GM12892 (cell line): ENCODE data around the gene RPL31.

ENCODE experiments used
- POLR2AphosphoS5 ChIP-seq: IDR thresholded peaks from 2 replicates; pipeline ENCODE4 v1.6.1; 2011; ENCODE audit warnings: low read depth, low read length, control low read depth
- TAF1 ChIP-seq: IDR thresholded peaks from 2 replicates; pipeline ENCODE4 v1.6.1; 2011; ENCODE audit warnings: low read depth, mild to moderate bottlenecking, control low read depth, low read length, borderline replicate concordance

- no peak for TF ChIP-seq TAF1
- TF ChIP-seq POLR2AphosphoS5 = no peak
Observed at GRCh38 chr2:100986157-100986556, 15.9 kb upstream of the RPL31 start.
